Thymus (tissue), 14 donors: ENCODE measurements around the gene TASOR2. TPM values are rescaled to one million over a fixed set of nuclear protein-coding genes. Genes with fewer than 3 reads are reported as not detected.

Experiments used
- DNase-seq, 9 donors: peaks; one replicate each; pipeline ENCODE4 v3.0.0-alpha.2; 2013; ENCODE audit warnings: low spot score in 9 of 9, low read depth in 6 of 9, missing footprints in 1 of 9
- H3K27ac ChIP-seq, 2 donors: one replicate each; pipeline ENCODE4 v1.5.1; 2013; ENCODE audit warnings: control low read depth in 1 of 2, low read depth in 1 of 2, low read length in 1 of 2, mild to moderate bottlenecking in 1 of 2, moderate library complexity in 1 of 2
- H3K27me3 ChIP-seq, 2 donors: one replicate each; pipeline ENCODE4 v1.5.1; 2013; ENCODE audit warnings: low read length in 1 of 2; ENCODE audit not compliant: control insufficient read depth in 2 of 2, insufficient read depth in 1 of 2
- H3K36me3 ChIP-seq, 2 donors: one replicate each; pipeline ENCODE4 v1.5.1; 2013; ENCODE audit warnings: low read length in 1 of 2, mild to moderate bottlenecking in 1 of 2, moderate library complexity in 1 of 2; ENCODE audit not compliant: control insufficient read depth in 2 of 2, insufficient read depth in 2 of 2
- H3K4me1 ChIP-seq, 2 donors: one replicate each; pipeline ENCODE4 v1.5.1; 2013; ENCODE audit warnings: low read length in 2 of 2; ENCODE audit not compliant: control insufficient read depth in 2 of 2, insufficient read depth in 2 of 2
- H3K4me3 ChIP-seq, 2 donors: one replicate each; pipeline ENCODE4 v1.5.1; 2013; ENCODE audit warnings: low read length in 2 of 2, control low read depth in 1 of 2, mild to moderate bottlenecking in 1 of 2
- H3K9me3 ChIP-seq, 2 donors: one replicate each; pipeline ENCODE4 v1.5.1; 2013; ENCODE audit warnings: low read length in 1 of 2, mild to moderate bottlenecking in 1 of 2; ENCODE audit not compliant: control insufficient read depth in 2 of 2, insufficient read depth in 1 of 2
- WGBS: extraction: QIAGEN DNeasy Blood & Tissue Kit; methylation state at CpG from one replicate; pipeline ENCODE4 v1.1.7; 2013; 5-methylcytosine and 5-hydroxymethylcytosine counted together
- long read RNA-seq, 10 donors: transcript quantifications; one replicate each; lab custom pipeline, GENCODE V29; 2026
- polyA plus RNA-seq: library from polyadenylated mRNA; stranded (reverse); fragments of 200-250 nt; gene quantifications from one replicate; pipeline ENCODE4 v1.2.3, GENCODE V29; 2013
- total RNA-seq: library from RNA; stranded (reverse); fragments of 120-200 nt; gene quantifications from one replicate; pipeline ENCODE4 v1.2.4, GENCODE V29; 2013
- donor health status: healthy.

Gene TASOR2, protein sequence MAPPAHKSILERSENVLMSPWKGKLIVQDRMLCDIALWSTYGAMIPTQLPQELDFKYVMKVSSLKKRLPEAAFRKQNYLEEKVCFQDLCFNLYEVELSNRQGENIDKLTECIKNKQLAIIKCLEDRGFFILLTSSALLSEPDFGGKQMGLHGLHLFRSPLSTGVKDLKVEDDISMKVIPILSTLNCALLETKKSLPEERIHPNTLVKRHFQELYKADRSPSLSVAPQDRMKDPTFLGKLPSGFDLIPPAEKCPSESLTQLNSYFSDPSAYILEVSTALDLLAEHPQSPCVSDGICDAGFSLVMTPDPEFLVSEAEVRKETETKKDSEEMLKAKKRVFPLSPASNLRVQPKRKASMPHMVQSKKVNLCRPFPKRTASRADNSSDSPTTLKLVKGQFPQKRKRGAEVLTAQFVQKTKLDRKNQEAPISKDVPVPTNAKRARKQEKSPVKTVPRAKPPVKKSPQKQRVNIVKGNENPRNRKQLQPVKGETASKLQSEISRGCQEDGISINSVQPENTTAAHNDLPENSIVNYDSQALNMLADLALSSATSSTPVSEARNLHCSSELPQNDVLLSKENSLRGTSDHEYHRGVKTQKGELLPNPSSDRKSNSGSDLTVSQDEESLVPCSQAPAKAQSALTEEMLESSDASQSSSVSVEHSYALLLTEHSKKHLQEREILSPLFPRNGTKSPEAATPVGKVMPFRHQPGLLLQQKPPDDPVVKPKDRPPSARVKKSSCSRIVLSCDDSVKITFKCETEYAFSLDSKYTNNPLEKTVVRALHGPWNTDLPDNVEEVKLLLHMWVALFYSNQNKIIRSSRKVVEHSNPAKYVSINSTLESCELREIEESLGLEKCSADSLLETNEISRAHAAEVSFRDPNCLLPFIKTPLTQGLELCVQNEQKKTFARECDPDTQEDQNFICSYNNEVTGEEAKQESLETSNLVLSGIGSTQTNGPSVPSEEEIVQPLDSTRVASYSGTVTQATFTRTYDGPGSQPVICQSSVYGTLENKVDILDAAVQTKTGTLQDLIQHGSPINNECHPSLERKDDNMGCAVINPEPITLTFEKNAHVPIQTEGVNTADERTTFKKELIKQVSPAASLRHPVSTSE (N-terminal part only)
- total RNA-seq, result 41.6 TPM
- polyA plus RNA-seq, result 19.2 TPM
- long read RNA-seq, donor 1, partial matches to known transcripts, result 5 of 6 reads
- long read RNA-seq, donor 1, other reads (novel, unspliced or antisense), result 0 of 6 reads
- long read RNA-seq, donor 2, result 0 reads
- long read RNA-seq, donor 3, partial matches to known transcripts, result 453 of 453 reads
- long read RNA-seq, donor 3, other reads (novel, unspliced or antisense), result 0 of 453 reads
- long read RNA-seq, donor 4, partial matches to known transcripts, result 373 of 373 reads
- long read RNA-seq, donor 4, other reads (novel, unspliced or antisense), result 0 of 373 reads
- long read RNA-seq, donor 5, result 0 reads
- long read RNA-seq, donor 6, partial matches to known transcripts, result 101 of 101 reads
- long read RNA-seq, donor 6, other reads (novel, unspliced or antisense), result 0 of 101 reads
- long read RNA-seq, donor 7, partial matches to known transcripts, result 13 of 13 reads
- long read RNA-seq, donor 7, other reads (novel, unspliced or antisense), result 0 of 13 reads
- long read RNA-seq, donor 8, result 0 reads
- long read RNA-seq, donor 9, partial matches to known transcripts, result 12 of 15 reads
- long read RNA-seq, donor 9, other reads (novel, unspliced or antisense), result 0 of 15 reads
- long read RNA-seq, donor 10, partial matches to known transcripts, result 204 of 244 reads
- long read RNA-seq, donor 10, other reads (novel, unspliced or antisense), result 39 of 244 reads

DNA sequence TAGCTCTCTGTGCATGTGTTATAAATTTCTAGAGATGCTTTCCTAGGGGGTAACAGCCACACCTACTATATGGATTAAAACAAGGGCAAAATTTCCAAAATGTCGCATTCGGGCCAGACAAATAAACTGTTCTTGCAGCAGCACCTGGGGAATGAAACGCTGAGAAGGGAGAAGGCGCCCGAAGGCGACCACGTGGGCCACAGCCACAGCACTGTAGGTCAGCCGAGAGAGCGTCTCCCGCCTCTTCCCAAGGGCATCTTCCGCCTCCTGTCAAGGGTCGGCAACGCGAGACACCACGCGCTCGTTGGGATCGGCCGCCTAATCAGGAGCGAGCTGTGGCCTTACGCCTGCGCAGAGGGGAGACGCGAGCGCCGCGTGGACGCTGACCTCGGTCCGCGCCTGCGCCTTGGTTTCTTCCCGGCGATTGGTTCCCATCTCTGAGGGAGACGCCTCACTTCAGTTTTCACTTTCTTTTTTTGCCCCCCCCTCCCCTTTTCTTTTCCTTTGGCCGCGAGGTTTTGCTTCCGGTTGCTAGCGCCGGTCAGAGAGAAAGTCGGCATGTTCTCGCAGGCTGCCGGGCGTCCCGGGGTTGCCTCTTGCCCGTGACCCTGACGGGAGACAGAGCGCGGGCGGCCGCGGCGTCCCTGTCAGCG, at the start of gene TASOR2:
TASOR2 (plus strand) TSS at position 521 of the 653 bp plus-strand sequence. CDS start 35,805 bp downstream, outside the sequence.
- H3K9me3 ChIP-seq, result no peaks in the 10 kb centered on the region
- H3K27ac ChIP-seq, result peak within 1 kb of the TSS; percentile 84 to 96
- DNase-seq, result peak; percentile 86 to 96 (median 89)
- H3K4me1 ChIP-seq, result peaks cover 4% of the 10 kb centered on the region in 2 donors
- no peaks in the 10 kb centered on the region for H3K36me3 ChIP-seq
- H3K27me3 ChIP-seq, result no peaks in the 10 kb centered on the region
- 1% methylated on average over 54 of the region's 54 CpGs for WGBS
- peak within 1 kb of the TSS; percentile 68 to 95 for H3K4me3 ChIP-seq

DNA sequence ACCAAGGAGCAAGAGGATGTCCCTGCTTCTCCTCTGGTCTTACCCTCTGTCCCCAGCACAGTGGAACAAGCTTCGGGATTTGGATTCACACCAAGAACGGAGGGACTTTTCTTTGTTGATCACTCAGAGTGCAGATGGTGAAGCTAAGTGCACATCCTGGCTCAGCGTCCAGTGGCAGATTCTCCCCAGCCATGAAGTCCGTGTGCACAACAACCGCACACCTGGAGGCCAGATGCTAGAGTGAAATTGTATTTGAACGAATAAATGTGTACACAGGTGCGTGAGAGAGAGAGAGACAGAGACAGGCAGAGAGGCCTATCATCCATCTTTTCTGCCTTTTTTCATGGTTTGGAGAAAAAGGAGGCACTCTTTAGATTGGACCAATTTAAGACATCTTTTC, 49.7 kb upstream of the TASOR2 start:
- 78% methylated on average over 7 of the region's 7 CpGs for WGBS
- Histone ChIP-seq H3K27ac (peak overlapping the region in 1 of 2 donors; percentile 72), H3K9me3 (peaks cover 0 to 4% of the 10 kb centered on the region in 2 donors), H3K4me3 (no peak overlapping the region), H3K36me3 (peaks cover 0 to 5% of the 10 kb centered on the region in 2 donors), H3K27me3 (no peaks in the 10 kb centered on the region), H3K4me1 (peaks cover 19 to 65% of the 10 kb centered on the region in 2 donors)
- peak in 1 of 9 donors; percentile 41 for DNase-seq

DNA sequence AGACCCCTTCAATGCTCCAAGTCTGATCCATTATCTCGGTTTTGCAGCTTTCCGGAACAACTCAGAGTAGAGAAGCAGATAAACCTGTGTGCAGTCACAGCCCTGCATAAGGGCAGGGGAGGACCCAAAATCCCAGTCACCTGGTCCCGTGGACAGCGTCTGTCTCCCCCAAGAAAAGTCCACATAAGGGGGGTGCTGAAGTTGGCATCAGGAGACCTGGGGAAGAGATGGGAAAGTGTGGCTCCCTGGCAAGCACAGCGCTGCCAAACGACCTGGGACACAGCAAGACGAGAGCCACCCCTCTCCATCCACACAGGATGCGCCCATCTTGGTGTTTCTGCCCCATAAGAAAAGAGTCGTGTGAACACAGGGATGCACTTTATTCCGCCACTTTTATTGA, 46.1 kb upstream of the TASOR2 start:
- Histone ChIP-seq H3K9me3 (peaks cover 0 to 4% of the 10 kb centered on the region in 2 donors), H3K4me3 (no peak overlapping the region), H3K4me1 (peaks cover 16 to 49% of the 10 kb centered on the region in 2 donors), H3K27ac (no peak overlapping the region), H3K27me3 (no peaks in the 10 kb centered on the region), H3K36me3 (peaks cover 10 to 13% of the 10 kb centered on the region in 2 donors)
- WGBS, result 87% methylated on average over 10 of the region's 10 CpGs
- no peak for DNase-seq

DNA sequence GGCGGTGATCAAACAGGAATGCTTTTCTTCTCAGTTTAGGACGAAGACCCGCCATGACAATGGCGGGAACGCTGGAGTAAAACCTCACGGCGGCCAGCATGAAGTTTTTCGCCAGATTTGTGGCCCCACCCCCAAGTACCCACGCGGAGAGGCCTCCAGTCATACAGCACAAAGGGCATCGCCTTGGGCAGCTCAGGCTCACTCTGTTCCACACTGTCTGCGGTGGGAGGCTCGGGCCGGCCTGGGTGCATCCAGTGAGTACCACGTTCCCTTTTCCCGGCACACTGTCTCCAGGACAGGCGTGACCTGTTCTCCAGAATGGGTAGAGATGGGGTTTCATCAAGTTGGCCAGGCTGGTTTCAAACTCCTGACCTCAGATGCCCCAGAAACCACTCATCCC, 45.6 kb upstream of the TASOR2 start:
- no peak for DNase-seq
- H3K27ac ChIP-seq, result no peak overlapping the region
- H3K36me3 ChIP-seq, result peaks cover 10 to 13% of the 10 kb centered on the region in 2 donors
- WGBS, result 98% methylated on average over 17 of the region's 17 CpGs
- H3K4me1 ChIP-seq, result peaks cover 16 to 44% of the 10 kb centered on the region in 2 donors
- no peak overlapping the region for H3K4me3 ChIP-seq
- peaks cover 0 to 4% of the 10 kb centered on the region in 2 donors for H3K9me3 ChIP-seq
- H3K27me3 ChIP-seq, result no peaks in the 10 kb centered on the region

DNA sequence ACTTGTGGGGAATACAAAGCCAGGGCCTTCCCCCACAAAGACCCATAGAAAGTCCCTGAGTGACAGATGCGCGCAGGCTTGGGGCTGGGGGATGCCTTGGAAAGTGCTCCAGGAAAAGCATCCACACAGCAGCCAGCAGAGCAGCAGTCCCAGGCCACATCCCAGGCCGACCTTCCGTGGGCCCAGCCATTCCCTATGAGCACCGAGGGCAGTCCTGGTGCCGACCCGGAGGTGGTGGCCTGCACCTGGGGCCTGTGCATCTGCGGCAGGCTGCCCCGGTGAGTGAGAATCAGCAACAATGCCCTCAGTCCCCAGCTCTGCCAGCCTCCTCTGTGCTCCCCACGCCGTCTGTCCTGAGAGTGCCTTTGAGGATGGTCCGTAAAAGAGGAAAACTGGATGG, 44.6 kb upstream of the TASOR2 start:
- Histone ChIP-seq H3K36me3 (peaks cover 10 to 13% of the 10 kb centered on the region in 2 donors), H3K27ac (no peak overlapping the region), H3K4me3 (no peak overlapping the region), H3K27me3 (no peaks in the 10 kb centered on the region), H3K4me1 (peaks cover 14 to 37% of the 10 kb centered on the region in 2 donors), H3K9me3 (peaks cover 0 to 4% of the 10 kb centered on the region in 2 donors)
- DNase-seq, result no peak
- 98% methylated on average over 12 of the region's 12 CpGs for whole genome bisulfite sequencing

DNA sequence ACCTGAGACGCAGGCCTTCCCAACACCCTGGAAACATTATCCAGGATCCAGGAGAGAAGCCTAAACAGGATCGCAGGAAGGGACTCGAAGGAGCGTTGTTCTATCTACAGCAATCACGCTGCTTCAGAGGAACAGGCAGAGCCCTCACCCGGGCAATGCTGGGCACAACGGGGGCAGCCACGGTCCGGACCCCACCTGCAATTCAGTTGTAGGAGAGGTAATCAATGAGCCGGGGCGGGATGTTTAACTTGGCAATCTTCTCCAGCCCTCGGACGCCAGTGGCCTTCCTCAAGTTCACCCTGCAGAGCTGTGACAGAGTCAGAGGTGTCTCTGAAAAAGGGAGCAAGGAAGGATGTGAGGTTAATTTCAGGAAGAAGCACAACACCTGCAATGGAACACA, 44.1 kb upstream of the TASOR2 start:
- no peak for DNase-seq
- H3K9me3 ChIP-seq, result peaks cover 0 to under 1% of the 10 kb centered on the region in 2 donors
- H3K4me3 ChIP-seq, result no peak overlapping the region
- 97% methylated on average over 13 of the region's 13 CpGs for WGBS
- no peaks in the 10 kb centered on the region for H3K27me3 ChIP-seq
- no peak overlapping the region for H3K27ac ChIP-seq
- H3K36me3 ChIP-seq, result peaks cover 10 to 13% of the 10 kb centered on the region in 2 donors
- H3K4me1 ChIP-seq, result peaks cover 9 to 37% of the 10 kb centered on the region in 2 donors

DNA sequence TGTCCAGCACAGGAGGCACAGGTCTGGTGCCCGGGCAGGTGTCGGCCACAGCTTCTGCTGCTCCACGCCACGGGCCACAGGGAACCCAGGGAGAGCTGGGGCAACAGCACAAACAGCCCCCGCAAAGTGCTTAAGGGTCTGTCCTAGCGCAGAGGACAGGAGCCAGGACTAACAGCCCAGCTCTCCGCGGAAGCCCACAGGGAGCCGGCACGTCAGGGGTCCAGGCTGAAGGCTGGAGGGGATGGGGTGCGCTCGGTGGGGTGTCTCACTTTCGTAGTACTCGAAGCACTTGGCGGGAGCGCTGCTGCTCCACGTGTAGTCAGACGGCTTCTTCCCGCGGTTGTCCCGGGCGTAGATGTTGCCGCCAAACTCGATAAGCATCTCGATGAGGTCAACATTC, 43.1 kb upstream of the TASOR2 start:
- Histone ChIP-seq H3K9me3 (no peaks in the 10 kb centered on the region), H3K4me1 (peaks cover 10 to 38% of the 10 kb centered on the region in 2 donors), H3K27ac (no peak overlapping the region), H3K27me3 (no peaks in the 10 kb centered on the region), H3K36me3 (peaks cover 10 to 13% of the 10 kb centered on the region in 2 donors), H3K4me3 (no peak overlapping the region)
- 94% methylated on average over 25 of the region's 25 CpGs for WGBS
- no peak for DNase-seq
